HG03342 (cell line): ENCODE measurements around the gene TFPI2.
A peak's percentile ranks its signal among the peaks of the same experiment; 100 is the strongest.

Experiments used
- ATAC-seq: cut with Tn5 transposase; IDR thresholded peaks from one replicate; pipeline ENCODE4 v1.9.1; 2021; ENCODE audit warnings: mild to moderate bottlenecking, moderate library complexity; ENCODE audit not compliant: unreplicated experiment

The TFPI2 gene

DNA sequence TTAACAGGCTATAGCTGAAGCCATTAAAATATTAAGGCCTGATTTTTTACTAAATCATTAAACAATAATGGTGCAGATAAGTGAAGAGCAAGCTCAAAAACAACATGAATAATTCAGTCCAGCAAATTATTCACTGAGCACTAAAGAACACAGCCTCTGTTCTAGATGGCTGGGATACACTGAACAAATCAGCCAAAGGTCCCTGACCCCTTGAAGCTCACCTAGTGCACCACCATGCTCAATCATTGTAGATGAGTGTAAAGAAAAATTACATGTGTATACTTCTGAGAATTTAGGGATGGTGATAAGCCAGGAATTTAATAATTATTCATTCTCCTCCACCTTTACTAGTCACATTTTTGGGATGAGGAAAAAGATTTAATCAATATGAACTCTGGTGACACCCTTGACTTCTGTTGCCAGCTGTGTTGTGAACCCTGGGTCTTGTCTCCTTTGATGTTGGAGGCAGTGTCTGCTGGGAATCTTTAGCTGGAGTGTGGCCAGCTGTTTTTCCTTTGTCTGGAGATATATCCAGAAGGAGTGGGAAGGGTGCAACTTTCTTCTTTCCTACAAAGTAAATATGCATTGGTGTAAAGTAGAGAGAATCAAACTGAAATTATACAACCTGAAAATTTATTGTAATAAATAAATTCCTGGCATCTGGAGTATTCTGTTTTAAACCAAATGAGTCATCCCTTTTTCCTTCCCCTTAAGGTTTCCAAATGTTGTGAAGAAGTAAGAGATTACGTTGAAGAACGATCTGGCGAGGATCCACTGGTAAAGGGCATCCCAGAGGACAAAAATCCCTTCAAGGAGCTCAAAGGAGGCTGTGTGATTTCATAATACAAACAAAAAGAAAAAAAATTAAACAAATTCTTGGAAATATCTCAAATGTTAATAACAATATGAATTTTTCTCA lies 19.8 kb upstream of the TFPI2 start:
- ATAC-seq: no peak

DNA sequence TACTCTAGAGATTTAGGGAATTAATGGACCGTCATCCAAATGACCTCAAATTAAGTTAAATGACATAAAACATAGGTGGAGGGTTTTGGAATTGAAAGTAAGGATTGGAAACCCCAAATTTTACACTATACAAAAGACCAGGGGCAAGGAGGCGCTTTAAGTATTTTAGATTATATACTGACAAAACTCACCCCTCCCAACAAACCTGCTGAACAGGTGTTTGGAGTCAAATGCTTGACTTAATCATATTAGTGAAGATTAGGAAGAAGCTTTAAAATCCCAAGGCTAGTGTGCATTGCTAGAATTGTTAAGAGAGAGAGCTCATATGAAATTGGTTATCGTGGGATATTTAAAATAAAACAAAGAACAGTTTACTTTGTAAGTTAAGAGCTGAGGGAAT lies 15.7 kb upstream of the TFPI2 start, which contains the start of gene GNGT1:
TSS of gene GNGT1 (plus strand) at position 301 of the 400 bp plus-strand sequence. CDS start 180 bp downstream, outside the sequence.
- no peak for ATAC-seq

- peak; percentile 56 for ATAC-seq
Observed at GRCh38 chr7:93902777-93903423, 12.3 kb upstream of the TFPI2 start.

DNA sequence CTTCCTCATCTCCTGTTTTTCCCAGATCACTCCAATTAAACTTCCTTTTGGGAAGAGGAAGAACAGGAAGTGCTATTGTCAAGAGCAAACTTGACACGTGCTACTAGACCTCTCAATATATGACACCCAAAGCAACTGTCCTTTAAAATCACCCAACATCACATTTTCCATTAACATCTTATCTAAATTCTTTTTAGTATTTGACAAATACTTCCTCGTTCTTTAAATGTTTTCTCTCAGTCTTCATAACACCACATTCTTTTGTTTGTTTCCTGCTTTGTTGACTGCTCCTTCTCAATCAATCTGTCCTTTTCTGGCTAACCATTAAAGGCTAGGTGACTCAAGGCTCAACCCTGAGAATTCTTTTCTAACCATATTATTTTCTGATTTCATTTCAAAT lies 7.1 kb upstream of the TFPI2 start:
- no peak for ATAC-seq

- ATAC-seq: no peak
Observed at GRCh38 chr7:93895859-93896600, 5.5 kb upstream of the TFPI2 start.

- ATAC-seq: no peak
Observed at GRCh38 chr7:93894966-93895640, 4.5 kb upstream of the TFPI2 start.

GRCh38 chr7:93894426-93894825 lies 3.9 kb upstream of the TFPI2 start:
- ATAC-seq: no peak

GRCh38 chr7:93890041-93890463 lies 501 bp downstream of the TFPI2 start:
- peak; percentile 51 for ATAC-seq

DNA sequence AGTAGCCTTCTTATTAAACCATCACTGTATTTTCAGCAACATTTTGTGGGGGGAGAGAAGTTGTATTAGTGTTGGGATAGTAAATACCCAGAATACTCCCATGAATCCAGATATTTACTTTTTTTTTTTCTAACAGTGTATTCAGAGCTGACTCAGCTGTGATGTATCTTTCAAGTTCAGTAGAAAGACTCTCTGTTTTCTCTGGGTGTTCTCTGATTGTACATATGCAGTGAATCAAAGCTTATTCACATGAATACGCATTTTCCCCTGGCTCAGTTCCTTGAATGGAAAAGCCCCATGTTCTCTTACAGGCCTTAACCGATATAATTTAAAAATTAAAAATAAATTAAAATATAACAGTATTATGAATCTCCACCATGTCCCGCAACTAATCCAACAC lies 1.3 kb downstream of the TFPI2 start:
- no peak for ATAC-seq

GRCh38 chr7:93884541-93884940 lies 6.0 kb downstream of the TFPI2 start:
- ATAC-seq: no peak

DNA sequence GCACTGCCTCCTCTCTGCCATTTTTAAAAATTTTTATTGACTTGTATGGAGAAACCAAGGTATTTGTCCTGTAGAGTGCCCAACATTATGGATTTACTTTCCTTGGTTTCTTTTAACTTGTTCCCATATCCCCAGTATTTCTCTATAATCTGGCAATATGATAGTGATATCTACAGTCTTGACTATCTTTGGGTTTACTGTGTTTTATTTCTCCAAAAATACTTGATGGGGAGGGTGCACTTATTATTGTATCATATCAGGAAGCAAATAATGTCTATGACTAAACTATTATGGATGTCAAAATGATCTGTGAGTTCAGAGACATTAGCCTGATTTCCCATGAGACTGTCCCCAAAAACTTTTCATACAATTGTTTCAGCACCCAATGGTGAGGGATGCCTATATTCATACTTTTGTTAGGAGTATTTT lies 6.6 kb downstream of the TFPI2 start:
- ATAC-seq: no peak

DNA sequence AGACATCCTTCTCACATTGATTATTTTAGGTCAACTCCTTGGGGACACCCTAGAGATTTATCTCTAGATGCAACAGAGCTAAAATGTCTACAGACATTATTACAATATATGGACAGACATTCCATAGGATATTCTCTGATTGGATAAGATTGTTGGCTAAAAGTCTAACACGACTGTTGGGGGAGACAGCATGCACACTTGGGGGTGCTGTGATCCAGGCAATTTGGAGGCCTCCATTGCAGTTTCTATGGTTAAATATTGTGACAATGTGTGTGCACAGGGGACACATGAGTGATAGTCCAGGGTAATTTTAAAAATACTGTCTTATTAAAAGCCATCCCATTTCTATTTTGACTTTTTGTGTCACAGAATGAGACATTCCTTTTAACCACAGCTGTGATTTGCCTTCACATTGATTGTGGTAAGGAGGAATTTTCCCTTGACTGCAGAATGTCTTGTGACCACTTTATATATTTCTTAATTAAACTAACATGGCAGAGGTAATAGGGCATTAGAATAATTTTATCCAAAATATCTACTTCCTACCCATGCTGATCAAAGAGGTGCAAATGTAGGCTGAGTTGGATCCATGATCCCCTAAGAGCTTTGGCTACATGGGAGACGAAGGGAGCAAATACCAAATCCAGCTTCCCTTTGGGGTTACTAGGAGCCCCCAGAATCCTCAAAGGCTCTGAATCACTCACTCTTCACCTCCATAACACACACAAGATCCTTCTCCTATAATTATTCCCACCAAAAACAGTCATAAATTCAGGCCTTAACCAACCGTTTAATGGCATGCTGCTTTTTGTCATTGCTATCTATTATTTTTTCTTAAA lies 7.3 kb downstream of the TFPI2 start:
- no peak for ATAC-seq

DNA sequence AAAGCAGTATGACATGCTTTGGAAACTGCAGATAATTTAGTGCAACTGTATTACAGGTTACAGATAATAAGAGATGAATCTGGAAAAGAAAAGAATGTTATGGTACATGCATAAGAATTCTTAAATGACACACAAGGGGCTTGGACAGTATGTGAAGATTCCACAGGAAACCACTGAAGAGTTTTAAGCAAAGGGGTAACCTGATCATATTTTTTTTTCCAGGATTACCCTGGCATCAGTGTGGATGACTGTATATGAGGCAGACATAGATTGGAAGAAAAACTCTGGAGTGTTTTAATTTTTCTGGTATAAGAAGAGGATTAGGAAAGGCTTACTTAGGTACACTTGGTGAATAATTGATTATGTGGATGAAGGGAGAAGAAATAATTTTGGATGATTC lies 8.1 kb downstream of the TFPI2 start:
- ATAC-seq: no peak

- no peak for ATAC-seq
Observed at GRCh38 chr7:93879356-93879755, 11.2 kb downstream of the TFPI2 start.

DNA sequence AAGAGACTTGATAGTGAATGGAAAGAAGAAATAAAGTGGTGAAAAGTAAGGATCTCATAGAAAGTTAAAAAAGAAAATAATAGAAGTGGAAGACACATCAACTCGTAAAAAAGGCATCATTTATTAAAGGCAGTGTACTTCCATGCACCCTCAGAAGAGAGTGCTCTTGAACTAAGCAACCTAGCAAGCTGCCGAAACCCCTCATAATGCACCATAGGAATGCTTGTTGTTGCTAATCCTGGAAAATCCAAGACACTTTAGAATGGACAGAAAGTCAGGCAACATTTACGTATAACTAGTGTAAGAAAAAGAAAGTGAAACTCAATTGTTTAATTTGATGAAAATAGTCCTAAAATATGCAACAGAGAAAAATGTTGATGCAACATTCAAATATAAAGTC lies 12.8 kb downstream of the TFPI2 start:
- ATAC-seq: no peak

DNA sequence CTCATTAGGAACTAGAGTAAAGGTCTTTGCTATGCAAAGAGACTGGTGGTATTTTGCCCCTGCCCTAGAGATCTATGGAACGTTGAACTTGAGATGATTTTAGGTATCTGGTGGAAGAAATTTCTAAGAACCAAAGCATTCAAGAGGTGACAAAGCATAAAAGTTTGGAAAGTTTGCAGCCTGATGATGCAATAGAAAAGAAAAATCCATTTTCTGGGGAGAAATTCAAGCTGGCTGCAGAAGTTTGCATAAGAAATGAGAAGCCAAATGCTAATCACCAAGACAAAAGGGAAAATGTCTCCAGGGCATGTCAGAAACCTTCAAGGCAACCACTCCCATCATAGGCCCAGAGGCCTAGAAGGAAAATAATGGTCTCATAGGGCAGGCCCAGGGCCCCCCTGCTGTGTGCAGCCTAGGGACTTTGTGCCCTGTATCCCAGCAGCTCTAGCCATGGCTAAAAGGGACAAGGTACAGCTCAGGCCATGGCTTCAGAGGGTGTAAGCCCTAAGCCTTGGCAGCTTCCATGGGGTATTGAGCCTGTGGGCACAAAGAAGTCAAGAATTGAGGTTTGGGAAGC lies 16.5 kb downstream of the TFPI2 start:
- no peak for ATAC-seq

GRCh38 chr7:93866886-93867285 lies 23.7 kb downstream of the TFPI2 start:
- no peak for ATAC-seq

DNA sequence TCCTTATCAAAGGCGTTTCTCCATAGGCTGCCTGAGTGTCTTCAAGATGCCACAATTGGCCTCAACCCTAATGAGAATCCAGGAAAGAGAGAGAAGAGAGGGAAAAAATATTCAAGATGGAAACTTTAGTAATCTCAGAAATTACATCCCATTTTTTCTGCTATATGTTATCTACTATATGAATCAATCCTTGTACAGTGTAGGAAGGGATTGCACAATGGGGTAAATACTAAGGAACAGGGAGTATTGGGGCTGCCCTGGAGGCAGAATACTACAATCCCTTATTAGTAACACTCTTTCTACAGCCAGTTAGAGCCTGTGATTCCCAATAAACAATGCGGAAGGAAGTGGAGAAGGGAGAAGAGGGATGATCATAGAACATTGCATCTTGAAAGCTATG lies 27.9 kb downstream of the TFPI2 start:
- ATAC-seq: no peak

DNA sequence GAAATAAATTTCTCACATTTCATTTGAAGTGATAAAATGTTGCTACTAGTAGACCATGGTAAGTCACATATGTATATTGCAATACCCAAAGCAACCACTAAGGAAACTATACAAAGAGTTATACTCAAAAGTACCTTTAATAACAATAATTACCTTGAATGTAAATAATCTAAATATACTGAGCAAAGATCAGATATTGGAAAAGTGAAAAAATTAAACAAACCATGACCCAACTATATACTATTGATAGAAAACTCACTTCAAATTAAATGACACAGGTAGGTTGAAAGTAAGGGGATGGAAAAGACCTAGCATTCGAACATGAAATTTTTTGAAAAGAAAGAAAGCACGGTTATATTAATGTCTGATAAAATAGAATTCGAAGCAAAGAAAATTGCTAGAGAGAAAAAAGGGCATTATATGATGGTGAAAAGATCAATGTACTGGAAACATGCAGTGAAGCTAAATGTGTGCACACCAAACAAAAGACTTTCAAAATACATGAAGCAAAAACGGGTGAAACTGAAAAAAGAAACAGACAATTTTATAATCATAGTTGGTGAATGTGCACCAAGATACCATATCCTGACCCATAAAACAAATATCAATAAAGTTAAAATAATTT lies 29.1 kb downstream of the TFPI2 start:
- peak; percentile 69 for ATAC-seq
